Stimulated activated CD8-positive, alpha-beta memory T cell treated with anti-CD3 and anti-CD28 coated beads, Interleukin-4, amount 100 ng/mL, for 48 hours (primary cell): ENCODE data around the gene SLC44A1.
"Not testable (repeated sequence)": the region's sequence is repeated elsewhere in the genome, so short reads cannot be mapped to it uniquely, and the experiment has no call there.

Experiments used
- DNase-seq: peaks from one replicate; pipeline ENCODE4 v3.0.0-alpha.2; 2020

Gene SLC44A1

GRCh38 chr9:105243015-105243686 lies 1.3 kb upstream of the SLC44A1 start:
- DNase-seq = no peak

DNA sequence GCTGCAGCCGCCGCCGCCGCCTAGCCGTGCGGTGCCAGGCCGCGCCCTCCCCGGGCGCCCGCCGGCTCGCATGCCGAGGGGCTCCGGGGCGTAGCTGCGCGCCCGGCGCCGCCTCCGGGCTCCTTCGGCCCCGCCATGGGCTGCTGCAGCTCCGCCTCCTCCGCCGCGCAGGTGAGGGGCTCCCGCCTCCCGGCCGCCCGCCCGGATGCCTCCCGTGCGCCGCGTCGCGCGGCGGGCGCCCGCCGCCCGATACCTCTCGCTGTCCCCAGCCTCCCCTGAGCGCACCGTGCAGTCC lies 230 bp downstream of the SLC44A1 start:
- no peak for DNase-seq

- peak; percentile 45 for DNase-seq
Measured at GRCh38 chr9:105245029-105245890, 809 bp downstream of the SLC44A1 start.

DNA sequence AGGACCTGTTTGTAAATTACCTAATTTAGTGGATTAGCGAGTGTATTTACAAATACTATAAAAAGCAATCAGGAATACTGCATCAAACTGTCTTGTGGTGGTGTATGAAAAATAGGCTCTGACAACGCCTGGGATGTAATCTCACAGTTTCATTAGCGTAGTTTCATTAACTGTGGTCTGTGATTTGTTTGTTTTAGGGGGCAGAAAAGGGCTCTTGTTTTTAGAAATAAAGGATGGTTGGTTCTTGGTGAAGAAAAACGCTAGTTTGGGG lies 1.4 kb downstream of the SLC44A1 start:
- DNase-seq = no peak

DNA sequence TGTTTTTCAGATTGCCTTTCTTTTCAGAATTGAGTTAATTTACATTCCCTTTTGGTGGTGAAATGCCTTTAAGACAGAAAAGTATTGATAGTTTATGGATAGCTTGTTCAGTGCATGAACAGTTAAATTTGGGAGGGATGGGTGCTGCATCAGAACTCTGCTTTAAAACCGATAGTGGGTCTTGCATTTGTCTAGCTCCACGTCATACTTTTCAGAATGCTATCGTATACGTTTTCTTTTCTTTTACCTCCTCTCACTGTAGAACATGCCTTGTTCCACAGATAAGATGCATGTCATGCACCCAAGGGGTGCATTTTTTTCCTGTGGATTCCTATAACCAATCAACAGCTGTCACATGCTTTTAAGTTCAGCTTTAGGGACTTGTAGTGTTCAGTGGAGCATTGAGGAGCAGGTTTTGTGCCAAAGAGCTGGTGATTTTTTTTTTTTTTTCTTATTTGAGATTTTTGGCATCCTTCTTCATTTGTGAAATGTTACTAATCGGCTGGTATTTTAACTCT lies 2.3 kb downstream of the SLC44A1 start:
- no peak for DNase-seq

- DNase-seq = no peak
Measured at GRCh38 chr9:105248691-105249090, 4.2 kb downstream of the SLC44A1 start.

GRCh38 chr9:105251133-105251532 lies 6.7 kb downstream of the SLC44A1 start:
- no peak for DNase-seq

DNA sequence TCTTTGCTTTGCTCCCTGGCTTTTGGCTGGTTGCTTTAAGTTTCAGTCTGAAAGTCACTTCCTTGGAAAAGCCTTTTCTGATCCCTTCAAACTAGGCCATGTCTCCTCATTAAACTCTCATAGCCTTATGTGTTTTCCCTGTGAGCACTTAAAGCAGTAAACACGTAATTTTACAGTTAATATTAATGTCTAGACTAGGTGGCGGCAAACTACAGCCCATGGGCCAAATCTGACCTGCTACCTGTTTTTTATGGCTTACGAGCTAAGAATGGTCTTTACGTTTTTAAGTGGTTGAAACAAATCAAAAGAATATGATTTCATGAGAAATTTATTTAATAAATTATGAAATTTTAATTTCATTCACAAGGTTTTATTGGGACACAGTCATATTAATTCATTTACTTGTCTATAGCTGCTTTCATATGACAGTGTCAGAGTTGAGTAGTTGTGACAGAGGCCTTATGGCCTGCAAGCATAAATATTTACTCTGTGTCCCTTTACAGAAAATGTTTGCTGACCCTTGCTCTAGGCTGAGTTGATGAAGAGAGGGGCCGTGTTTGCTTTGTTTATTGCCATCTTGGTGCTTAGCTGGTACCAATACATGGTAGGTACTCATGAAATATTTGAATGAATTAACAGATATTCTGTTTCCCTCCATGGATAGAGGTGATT lies 7.4 kb downstream of the SLC44A1 start:
- DNase-seq = no peak

DNA sequence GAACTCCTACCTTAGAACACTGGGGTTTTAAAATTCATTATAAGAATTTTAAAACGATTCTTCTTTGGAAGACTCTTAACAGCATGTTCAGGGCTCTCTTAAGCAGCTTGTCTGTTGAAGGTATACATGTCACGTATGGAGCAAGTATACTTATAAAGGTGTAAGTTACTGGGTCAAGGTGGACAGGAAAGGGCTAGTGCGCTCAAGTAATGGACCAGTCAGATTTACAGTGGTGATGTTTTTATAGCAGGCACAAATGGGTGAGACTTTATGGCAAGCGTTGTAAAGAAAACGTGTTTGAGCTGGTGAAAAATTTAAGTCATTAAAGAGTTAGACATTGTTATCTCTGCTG lies 7.9 kb downstream of the SLC44A1 start:
- DNase-seq = no peak

- no peak for DNase-seq
Measured at GRCh38 chr9:105254226-105254625, 9.8 kb downstream of the SLC44A1 start.

- no peak for DNase-seq
Measured at GRCh38 chr9:105255421-105255820, 11.0 kb downstream of the SLC44A1 start.

- not testable (repeated sequence) for DNase-seq
Measured at GRCh38 chr9:105256569-105256968, 12.1 kb downstream of the SLC44A1 start.

DNA sequence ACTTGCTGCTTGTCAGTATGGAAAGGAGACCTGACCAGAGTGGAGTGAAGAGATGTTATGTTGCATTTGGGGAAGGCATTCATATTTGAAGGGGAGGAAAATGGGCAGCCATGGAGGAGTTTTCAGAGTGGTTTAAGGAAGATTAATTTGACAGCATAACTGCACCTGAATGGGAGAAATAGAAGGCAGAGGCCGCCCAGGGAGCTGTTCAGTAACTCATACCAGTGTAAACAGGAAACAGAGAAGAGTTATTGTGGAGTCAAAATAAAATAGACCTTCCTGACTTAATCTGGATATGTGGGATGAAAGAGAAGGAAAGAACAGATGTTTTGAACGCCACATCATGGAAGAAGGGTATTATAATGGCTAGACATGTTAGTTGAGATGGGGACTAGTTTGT lies 13.4 kb downstream of the SLC44A1 start:
- DNase-seq = no peak

GRCh38 chr9:105258225-105258737 lies 13.8 kb downstream of the SLC44A1 start:
- no peak for DNase-seq

- no peak for DNase-seq
Measured at GRCh38 chr9:105259274-105259673, 14.8 kb downstream of the SLC44A1 start.

DNA sequence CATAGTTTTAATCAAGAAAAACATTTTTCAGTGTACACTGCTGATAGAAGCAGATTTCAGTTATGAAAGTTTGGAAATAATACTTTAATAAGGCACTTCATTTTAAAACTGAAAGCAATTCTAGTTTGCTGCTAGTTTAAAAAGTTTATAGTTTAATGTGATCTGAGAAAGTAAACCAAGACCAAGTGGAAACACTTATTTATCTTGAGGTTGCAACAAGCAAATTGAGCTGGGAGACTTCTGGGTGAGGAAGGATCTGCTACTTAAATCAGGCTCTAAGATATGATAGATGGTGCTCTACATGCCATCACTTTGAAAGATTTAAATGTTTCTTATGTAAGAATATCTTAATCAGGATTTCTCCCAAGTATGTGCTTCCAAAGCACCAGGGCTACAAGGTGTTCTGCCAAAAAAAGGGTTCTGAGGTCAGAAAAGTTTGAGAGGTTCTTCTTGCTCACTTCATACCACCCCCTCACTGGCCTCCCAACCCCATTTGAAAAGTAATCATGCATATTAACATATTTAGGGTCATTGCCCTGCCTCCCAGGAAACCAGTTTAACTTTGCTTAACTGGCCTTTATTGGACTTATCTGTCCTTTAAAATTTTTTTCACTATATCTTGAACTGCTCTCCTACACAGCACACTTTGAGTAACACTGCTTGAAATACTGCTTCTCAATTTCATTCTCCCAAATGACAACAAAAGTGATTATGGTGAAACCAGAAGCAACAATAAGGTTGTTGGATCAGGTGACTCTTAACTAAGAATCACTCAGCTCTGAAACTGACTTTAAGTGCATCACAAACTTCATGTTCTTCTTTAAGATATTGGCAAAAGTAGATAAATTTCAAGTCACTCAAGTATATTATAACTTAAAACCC lies 15.5 kb downstream of the SLC44A1 start:
- DNase-seq = no peak

DNA sequence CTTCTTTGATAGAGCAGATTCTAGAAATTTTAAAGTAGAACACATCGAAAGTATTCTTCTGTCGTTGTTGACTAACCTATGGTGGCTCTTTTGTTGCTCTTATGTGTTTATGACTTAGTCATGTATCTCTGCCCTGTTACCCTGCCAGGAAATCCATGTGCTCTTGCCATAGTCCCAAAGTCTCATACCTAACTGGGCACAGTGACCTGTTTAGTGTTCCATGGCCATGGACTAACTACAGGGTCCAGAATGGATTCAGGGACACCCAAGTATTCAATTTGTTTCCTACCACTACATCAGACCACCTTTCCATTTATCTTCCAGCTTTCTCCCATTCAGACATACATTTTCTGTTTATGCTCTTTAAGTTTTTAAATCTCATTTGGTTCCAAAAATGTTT lies 18.0 kb downstream of the SLC44A1 start:
- no peak for DNase-seq

- DNase-seq = no peak
Measured at GRCh38 chr9:105264380-105264779, 19.9 kb downstream of the SLC44A1 start.

GRCh38 chr9:105268254-105268653 lies 23.8 kb downstream of the SLC44A1 start:
- not testable (repeated sequence) for DNase-seq

- DNase-seq = no peak
Measured at GRCh38 chr9:105269593-105269992, 25.1 kb downstream of the SLC44A1 start.

- DNase-seq = no peak
Measured at GRCh38 chr9:105270711-105271110, 26.3 kb downstream of the SLC44A1 start.

DNA sequence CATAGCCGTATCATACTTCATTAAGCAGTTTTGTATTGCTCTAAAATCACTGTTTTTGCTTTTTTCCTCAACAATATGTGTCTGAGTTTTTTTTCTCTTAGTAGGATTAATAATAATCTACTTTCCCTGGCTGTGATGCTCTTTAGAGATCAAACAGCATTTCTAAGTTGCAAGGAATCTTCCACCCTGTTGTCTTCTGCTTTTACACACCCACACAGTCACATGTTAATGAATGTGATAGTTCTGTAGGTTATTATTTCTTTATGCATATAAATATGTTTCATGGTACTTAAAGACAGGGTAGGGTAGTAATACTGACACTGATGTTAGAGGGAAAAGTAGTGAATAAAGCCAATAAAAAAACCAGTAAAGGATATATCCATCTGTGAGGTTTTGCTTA lies 29.3 kb downstream of the SLC44A1 start:
- DNase-seq = no peak

GRCh38 chr9:105275111-105275510 lies 30.7 kb downstream of the SLC44A1 start:
- no peak for DNase-seq
